ENCODE results near the gene PRKACA. TPM values are rescaled to one million over a fixed set of nuclear protein-coding genes. Genes with fewer than 3 reads are reported as not detected.

Gene PRKACA
- total and polyA plus RNA-seq, 2 donors (not counting 3 experiments of a cell fraction or from before 2014, with no cell fraction given) = 44.2 to 97.5 TPM

- Histone ChIP-seq H3K4me1 (ENCODE audit: control insufficient read depth, extremely low read depth, insufficient read depth, low read length) (peaks cover 12% of the 10 kb centered on the region), H3K9me3 (replicated peaks; ENCODE audit: control insufficient read depth, insufficient read depth, low read length) (no peaks in the 10 kb centered on the region), H3K79me2 (ENCODE audit: control insufficient read depth, insufficient read depth, low read length) (no peaks in the 10 kb centered on the region), H3K4me2 (ENCODE audit: insufficient read depth, low read length) (peak overlapping the region; percentile 58), H3K27ac (ENCODE audit: insufficient read depth, low read depth, low read length) (no peak overlapping the region), H4K20me1 (replicated peaks; ENCODE audit: control insufficient read depth, extremely low read depth, insufficient read depth, low read length) (no peaks in the 10 kb centered on the region), H3K27me3 (ENCODE audit: control insufficient read depth in 2 of 2, insufficient read depth in 2 of 2, low read length in 2 of 2) (no peaks in the 10 kb centered on the region), H3K9me1 (replicated peaks; ENCODE audit: control insufficient read depth, extremely low read depth, insufficient read depth, low read length) (no peaks in the 10 kb centered on the region), H3K4me3 (replicated peaks in 1 of 3; ENCODE audit: insufficient read depth in 1 of 3, low read depth in 1 of 3, low read length in 3 of 3) (no peak overlapping the region), H3K36me3 (ENCODE audit: control insufficient read depth in 2 of 2, extremely low read depth in 1 of 2, insufficient read depth in 2 of 2, low read length in 2 of 2) (no peaks in the 10 kb centered on the region), H2AFZ (ENCODE audit: low read depth, low read length) (no peak overlapping the region), H3K9ac (replicated peaks; ENCODE audit: extremely low read depth, insufficient read depth, low read length) (peak overlapping the region; percentile 73)
- CTCF ChIA-PET = interaction anchor here (1.2 to 5.6 kb wide), 6 partner anchors 8 to 54 kb away, joined by 4 to 21 read pairs (median 4); partner anchors contain the start of genes ASF1B and MISP3
- BruUV-seq (replicated peaks) = no TSS peak
- TF ChIP-seq, protein P1, sequence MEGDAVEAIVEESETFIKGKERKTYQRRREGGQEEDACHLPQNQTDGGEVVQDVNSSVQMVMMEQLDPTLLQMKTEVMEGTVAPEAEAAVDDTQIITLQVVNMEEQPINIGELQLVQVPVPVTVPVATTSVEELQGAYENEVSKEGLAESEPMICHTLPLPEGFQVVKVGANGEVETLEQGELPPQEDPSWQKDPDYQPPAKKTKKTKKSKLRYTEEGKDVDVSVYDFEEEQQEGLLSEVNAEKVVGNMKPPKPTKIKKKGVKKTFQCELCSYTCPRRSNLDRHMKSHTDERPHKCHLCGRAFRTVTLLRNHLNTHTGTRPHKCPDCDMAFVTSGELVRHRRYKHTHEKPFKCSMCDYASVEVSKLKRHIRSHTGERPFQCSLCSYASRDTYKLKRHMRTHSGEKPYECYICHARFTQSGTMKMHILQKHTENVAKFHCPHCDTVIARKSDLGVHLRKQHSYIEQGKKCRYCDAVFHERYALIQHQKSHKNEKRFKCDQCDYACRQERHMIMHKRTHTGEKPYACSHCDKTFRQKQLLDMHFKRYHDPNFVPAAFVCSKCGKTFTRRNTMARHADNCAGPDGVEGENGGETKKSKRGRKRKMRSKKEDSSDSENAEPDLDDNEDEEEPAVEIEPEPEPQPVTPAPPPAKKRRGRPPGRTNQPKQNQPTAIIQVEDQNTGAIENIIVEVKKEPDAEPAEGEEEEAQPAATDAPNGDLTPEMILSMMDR (IDR thresholded peaks at IDR 0.05; ENCODE audit: extremely low read depth in 1 of 2, insufficient read depth in 1 of 2, low read depth in 1 of 2, low read length in 2 of 2) = no peak
- no peak for TF ChIP-seq JUN (IDR thresholded peaks at IDR 0.05; ENCODE audit: borderline replicate concordance, insufficient read depth, insufficient read length, low read depth)
- TF ChIP-seq GATA2 (IDR thresholded peaks at IDR 0.05; ENCODE audit: insufficient read depth, insufficient read length, low read depth, low read length) = no peak
- no peak for TF ChIP-seq POLR2A (IDR thresholded peaks at IDR 0.05; ENCODE audit: low read depth, low read length)
- TF ChIP-seq POLR2AphosphoS5 (IDR thresholded peaks at IDR 0.05; ENCODE audit: insufficient read depth, low read depth, low read length) = no peak
- TF ChIP-seq, protein P2, sequence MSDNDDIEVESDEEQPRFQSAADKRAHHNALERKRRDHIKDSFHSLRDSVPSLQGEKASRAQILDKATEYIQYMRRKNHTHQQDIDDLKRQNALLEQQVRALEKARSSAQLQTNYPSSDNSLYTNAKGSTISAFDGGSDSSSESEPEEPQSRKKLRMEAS (IDR thresholded peaks at IDR 0.05; ENCODE audit: insufficient read depth, insufficient read length) = no peak
- TF ChIP-seq EZH2 (IDR thresholded peaks at IDR 0.05; ENCODE audit: borderline replicate concordance, low read depth, low read length, severe bottlenecking) = no peak
- TF ChIP-seq MYC (IDR thresholded peaks at IDR 0.05; ENCODE audit: low read depth, low read length) = no peak
- TF ChIP-seq FOS (IDR thresholded peaks at IDR 0.05; ENCODE audit: borderline replicate concordance, insufficient read depth, low read length) = no peak
- no peak for FAIRE-seq
- dilution Hi-C loops (cut with MboI; ENCODE audit: extremely low pct_ligation_motif_present, low sequenced_read_pairs) (no loop called here), intact Hi-C loops (cut with micrococcal nuclease) (no loop called here)
- DNase-seq (ENCODE audit: low read depth, low spot score) = no peak
- POLR2A ChIA-PET = no interaction called here
These were observed 34.9 kb downstream of the PRKACA start for GRCh38 chr19:14082675-14082960.

Measured in endothelial cell of umbilical vein (primary cell).